ENCODE measurements around the gene UCK2.

The UCK2 gene

DNA sequence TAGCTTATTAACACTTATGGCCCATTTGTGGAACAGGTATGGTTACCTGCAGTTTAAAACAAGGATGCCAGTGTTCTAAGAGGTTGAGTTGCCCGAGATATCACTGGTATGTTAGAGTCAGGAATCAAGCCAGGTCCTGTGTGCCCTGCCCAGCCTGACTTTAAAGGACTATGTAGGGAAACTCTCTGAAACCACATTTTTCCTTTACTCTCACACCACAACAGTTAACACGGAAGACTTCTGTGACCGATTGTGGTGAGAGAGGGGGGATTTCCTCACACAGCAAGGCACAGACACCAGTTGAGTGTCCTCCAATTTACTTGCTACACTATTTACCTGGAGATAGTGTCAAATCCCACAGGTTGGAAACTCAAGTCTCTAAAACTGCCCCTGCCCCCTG, 47.8 kb downstream of the UCK2 start:
- TF ChIP-seq, protein P1, sequence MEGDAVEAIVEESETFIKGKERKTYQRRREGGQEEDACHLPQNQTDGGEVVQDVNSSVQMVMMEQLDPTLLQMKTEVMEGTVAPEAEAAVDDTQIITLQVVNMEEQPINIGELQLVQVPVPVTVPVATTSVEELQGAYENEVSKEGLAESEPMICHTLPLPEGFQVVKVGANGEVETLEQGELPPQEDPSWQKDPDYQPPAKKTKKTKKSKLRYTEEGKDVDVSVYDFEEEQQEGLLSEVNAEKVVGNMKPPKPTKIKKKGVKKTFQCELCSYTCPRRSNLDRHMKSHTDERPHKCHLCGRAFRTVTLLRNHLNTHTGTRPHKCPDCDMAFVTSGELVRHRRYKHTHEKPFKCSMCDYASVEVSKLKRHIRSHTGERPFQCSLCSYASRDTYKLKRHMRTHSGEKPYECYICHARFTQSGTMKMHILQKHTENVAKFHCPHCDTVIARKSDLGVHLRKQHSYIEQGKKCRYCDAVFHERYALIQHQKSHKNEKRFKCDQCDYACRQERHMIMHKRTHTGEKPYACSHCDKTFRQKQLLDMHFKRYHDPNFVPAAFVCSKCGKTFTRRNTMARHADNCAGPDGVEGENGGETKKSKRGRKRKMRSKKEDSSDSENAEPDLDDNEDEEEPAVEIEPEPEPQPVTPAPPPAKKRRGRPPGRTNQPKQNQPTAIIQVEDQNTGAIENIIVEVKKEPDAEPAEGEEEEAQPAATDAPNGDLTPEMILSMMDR (IDR thresholded peaks at IDR 0.05; ENCODE audit: low read depth, low read length): no peak
- no peak for DNase-seq (ENCODE audit: extremely low read depth, low read depth)

DNA sequence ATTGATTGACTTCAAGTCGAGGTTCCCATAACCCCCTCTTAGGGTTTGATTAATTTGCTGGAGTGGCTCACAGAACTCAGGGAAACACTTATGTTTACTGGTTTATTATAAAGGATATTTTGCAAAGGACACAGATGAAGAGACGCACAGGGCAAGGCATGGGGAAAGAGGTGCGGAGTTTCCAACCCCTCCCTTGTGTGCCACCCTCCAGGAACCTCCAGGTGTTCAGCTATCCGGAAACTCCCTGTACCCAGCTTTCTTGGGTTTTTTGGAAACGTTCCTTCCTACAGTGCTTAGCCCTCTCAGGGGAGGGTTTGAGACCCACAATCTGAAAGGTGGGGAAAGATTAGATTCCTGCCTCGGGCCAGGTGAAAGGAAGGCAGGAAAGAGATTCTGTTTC, 48.2 kb downstream of the UCK2 start:
- DNase-seq (ENCODE audit: extremely low read depth, low read depth): no peak
- TF ChIP-seq, protein P1 (IDR thresholded peaks at IDR 0.05; ENCODE audit: low read depth, low read length): no peak

DNA sequence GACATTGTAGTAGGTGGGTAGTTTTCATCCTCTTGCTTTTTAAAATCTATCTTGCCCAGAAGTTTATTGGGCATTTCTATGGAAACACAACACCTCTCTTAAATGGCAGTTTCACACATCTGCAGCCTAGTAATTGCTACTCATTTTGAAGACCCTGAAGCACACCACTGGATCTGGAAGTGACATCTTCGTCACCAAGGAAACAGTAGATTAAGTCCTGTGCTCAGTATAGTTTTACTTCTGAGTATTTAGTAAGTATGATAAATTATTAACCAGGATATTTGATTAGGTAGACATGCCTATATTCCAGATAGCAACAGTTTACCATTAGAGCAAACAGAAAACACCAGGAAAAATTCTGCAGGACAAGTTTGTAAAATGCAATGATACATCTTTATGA, 48.7 kb downstream of the UCK2 start:
- TF ChIP-seq, protein P1 (IDR thresholded peaks at IDR 0.05; ENCODE audit: low read depth, low read length): no peak
- no peak for DNase-seq (ENCODE audit: extremely low read depth, low read depth)

DNA sequence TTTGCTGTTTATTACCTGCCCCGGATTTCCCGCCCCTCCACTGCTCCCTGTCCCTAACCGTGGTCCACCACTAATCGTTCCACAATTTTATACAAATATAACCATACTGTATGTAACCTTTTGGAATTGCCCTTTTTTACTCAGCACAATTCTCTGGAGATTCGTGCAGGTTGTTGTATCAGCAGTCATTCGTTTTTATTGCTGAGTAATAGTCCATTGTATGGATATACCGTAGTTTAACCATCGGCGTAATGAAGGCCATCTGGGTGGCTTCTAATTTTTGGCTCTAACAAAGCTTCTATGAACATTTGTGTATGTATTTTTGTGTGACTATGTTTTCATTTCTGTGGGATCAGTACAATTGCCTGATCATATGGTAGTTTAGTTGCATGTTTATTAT, 50.0 kb downstream of the UCK2 start:
- TF ChIP-seq, protein P1 (IDR thresholded peaks at IDR 0.05; ENCODE audit: low read depth, low read length): no peak
- no peak for DNase-seq (ENCODE audit: extremely low read depth, low read depth)

DNA sequence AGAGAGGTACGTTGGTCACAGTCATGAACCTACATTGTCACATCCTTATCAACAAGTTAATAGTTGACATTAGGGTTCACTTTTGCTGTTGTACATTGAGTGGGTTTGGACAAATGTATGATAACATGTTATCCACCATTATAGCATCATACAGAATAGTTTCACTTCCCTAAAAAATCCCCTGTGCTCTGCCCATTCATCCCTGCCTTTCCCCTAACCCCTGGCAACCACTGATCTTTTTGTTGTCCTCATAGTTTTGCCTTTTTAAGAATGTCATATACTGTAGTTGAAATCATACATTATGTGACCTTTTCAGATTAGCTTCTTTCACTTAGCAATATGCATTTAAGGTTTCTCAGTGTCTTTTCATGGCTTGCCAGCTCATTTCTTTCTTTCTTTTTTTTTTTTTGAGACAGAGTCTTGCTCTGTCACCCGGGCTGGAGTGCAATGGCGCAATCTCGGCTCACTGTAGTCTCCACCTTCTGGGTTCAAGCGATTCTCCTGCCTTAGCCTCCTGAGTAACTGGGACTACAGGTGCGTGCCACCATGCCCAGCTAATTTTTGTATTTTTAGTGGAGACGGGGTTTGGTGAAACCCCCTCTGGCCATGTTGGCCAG, 50.6 kb downstream of the UCK2 start:
- TF ChIP-seq, protein P1 (IDR thresholded peaks at IDR 0.05; ENCODE audit: low read depth, low read length): no peak
- DNase-seq (ENCODE audit: extremely low read depth, low read depth): no peak

DNA sequence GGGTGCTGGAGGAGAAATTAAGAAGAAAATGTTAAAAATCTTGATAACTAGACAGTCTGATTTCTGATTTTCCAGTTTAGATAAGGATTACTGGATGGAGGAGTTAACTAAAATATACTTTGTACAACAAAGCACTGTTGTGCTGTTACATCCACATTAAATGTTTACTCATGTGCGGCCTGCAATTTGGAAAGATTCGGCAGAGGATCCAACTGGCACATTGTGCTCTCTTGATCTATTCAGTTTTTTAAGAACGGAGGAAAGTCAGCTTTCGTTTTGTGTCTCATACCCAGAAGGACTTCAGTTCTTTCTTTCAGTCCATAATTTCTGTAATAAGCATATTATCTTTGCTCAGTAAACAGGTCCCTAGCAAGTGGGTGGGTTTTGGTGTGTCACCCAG, 52.5 kb downstream of the UCK2 start:
- TF ChIP-seq, protein P1 (IDR thresholded peaks at IDR 0.05; ENCODE audit: low read depth, low read length): no peak
- DNase-seq (ENCODE audit: extremely low read depth, low read depth): no peak

DNA sequence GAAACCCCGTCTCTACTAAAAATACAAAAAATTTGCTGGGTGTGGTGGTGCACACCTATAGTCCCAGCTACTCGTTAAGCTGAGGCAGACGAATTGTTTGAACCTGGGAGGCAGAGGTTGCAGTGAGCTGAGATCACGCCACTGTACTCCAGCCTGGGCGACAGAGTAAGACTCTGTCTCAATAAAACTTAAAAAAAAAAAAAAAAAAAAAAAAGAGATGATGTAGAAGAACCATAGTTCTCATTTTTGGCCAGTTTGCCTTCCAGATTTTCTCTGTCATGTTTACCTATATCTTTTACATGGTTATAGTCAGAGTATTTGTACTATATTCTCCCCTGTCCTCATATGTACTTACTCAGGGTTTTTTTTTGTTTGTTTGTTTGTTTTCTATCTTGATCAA, 53.6 kb downstream of the UCK2 start:
- TF ChIP-seq, protein P1 (IDR thresholded peaks at IDR 0.05; ENCODE audit: low read depth, low read length): no peak
- no peak for DNase-seq (ENCODE audit: extremely low read depth, low read depth)
